IPS DF 6.9 (cell line): Measurements from ENCODE around the gene HSPA12A.

Experiments used
- DNase-seq: peaks from one replicate; pipeline ENCODE4 v3.0.0-alpha.2; 2013; ENCODE audit warnings: low read depth, low spot score
- H3K27ac ChIP-seq: one replicate; pipeline ENCODE4 v1.5.1; 2013; ENCODE audit warnings: low read length, control low read depth
- H3K27me3 ChIP-seq: 2 replicates; pipeline ENCODE4 v1.6.1; 2013; ENCODE audit warnings: mild to moderate bottlenecking, low read length; ENCODE audit not compliant: control insufficient read depth, insufficient read depth
- H3K36me3 ChIP-seq: 2 replicates; pipeline ENCODE4 v1.6.1; 2013; ENCODE audit warnings: low read length; ENCODE audit not compliant: control insufficient read depth, insufficient read depth
- H3K4me1 ChIP-seq: 2 replicates; pipeline ENCODE4 v1.6.1; 2013; ENCODE audit warnings: low read length; ENCODE audit not compliant: control insufficient read depth, insufficient read depth
- H3K4me3 ChIP-seq: 2 replicates; pipeline ENCODE4 v1.5.1; 2013; ENCODE audit warnings: mild to moderate bottlenecking, low read length
- H3K9me3 ChIP-seq: 2 replicates; pipeline ENCODE4 v1.6.1; 2013; ENCODE audit warnings: low read length, inconsistent platforms; ENCODE audit not compliant: control insufficient read depth, insufficient read depth
- WGBS: extraction: QIAGEN DNeasy Blood & Tissue Kit; methylation state at CpG from one replicate; pipeline ENCODE4 v1.1.7; 2013; ENCODE audit warnings: mixed read lengths, missing lambda C conversion rate; ENCODE audit not compliant: insufficient read length, insufficient coverage; 5-methylcytosine and 5-hydroxymethylcytosine counted together

HSPA12A gene

GRCh38 chr10:116728526-116729096 lies 13.8 kb downstream of the HSPA12A start:
- DNase-seq, result no peak
- Histone ChIP-seq H3K4me1 (no peaks in the 10 kb centered on the region), H3K9me3 (no peaks in the 10 kb centered on the region), H3K36me3 (no peaks in the 10 kb centered on the region), H3K27me3 (no peaks in the 10 kb centered on the region), H3K4me3 (no peak overlapping the region), H3K27ac (no peak overlapping the region)
- no CpG with 5 or more reads among the region's 5 CpGs for WGBS

DNA sequence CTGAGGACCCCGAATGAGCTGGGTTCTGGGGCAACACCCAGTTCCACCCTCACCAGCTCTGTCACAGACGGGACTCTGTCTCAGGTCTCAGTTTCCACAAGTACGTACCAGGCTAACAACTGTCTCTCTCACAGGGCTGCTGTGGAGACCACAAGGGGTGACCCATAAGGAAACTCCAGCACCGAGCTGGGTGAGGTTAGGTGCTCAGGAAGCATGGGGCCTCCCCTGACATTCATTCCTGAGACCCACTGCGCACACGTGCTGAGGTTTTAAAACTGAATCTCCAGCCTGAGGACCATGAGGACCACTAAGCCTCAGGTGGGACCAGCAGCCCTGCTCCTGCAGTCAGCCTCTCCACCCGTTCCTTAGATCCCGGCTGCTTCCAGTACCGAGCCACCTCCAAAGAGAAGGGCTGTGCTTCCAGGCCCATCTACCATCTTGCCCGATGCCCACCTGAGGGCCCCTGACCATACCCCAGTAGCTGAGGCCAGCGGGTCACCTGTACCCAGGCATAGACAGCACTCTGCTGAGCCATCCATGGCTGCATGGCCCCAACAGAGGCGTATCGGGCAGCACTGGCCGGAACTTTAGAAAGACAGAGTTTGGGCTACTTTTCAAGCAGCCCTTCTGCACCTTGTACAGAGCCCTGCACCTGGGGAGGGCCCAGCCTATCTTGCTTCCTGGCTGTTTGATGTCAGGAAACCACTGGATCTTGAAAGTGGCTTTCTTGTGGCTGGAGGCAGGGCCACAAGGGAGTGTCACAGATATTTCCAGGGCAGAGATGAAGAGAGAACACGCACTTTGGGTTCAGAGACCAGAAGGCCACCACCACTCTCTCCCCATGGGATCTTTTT lies 18.7 kb downstream of the HSPA12A start:
- Histone ChIP-seq H3K9me3 (no peaks in the 10 kb centered on the region), H3K27ac (no peak overlapping the region), H3K36me3 (no peaks in the 10 kb centered on the region), H3K4me3 (no peak overlapping the region), H3K27me3 (no peaks in the 10 kb centered on the region), H3K4me1 (no peaks in the 10 kb centered on the region)
- no peak for DNase-seq
- WGBS, result no CpG with 5 or more reads among the region's 15 CpGs

DNA sequence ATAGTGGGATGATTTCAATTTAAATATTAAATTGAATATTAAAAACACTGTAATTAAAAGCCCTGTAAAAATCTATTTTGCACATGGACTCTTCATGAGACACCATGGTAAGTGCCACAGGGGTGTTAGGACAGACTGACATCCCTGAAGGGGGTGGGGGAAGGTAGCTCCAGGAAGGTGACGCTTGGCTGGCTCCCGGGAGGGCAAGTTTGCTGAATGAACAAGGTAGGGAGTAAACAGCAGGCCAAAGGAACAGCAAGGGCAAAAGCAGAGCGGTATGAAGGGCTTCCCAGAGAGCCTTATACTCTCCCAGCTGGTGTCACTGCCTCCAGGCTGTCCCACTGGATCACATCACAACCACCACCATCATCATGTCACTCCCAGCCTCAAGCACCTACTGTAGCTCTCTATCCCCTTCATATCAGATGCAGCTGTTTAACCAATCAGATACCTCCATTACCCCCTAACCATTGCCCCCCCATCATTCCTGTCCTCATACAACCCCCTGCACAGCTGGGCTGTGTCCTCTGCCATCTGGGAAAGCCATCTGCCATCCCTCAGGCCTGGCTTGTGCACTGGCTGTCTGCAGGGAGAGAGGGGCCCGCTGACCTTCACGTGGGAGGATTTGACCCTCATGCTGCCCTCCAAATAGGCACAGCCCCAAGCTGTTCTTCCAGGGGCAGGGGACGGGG lies 19.5 kb downstream of the HSPA12A start:
- Histone ChIP-seq H3K36me3 (no peaks in the 10 kb centered on the region), H3K9me3 (no peaks in the 10 kb centered on the region), H3K4me3 (no peak overlapping the region), H3K27ac (no peak overlapping the region), H3K27me3 (no peaks in the 10 kb centered on the region), H3K4me1 (no peaks in the 10 kb centered on the region)
- no peak for DNase-seq
- no CpG with 5 or more reads among the region's 6 CpGs for WGBS

GRCh38 chr10:116721547-116722392 lies 20.6 kb downstream of the HSPA12A start:
- DNase-seq, result no peak
- H3K4me1 ChIP-seq, result no peaks in the 10 kb centered on the region
- no peaks in the 10 kb centered on the region for H3K9me3 ChIP-seq
- WGBS, result no CpG with 5 or more reads among the region's 20 CpGs
- no peaks in the 10 kb centered on the region for H3K27me3 ChIP-seq
- no peak overlapping the region for H3K4me3 ChIP-seq
- H3K27ac ChIP-seq, result no peak overlapping the region
- no peaks in the 10 kb centered on the region for H3K36me3 ChIP-seq

GRCh38 chr10:116720668-116721546 lies 21.5 kb downstream of the HSPA12A start:
- no peaks in the 10 kb centered on the region for H3K36me3 ChIP-seq
- no peaks in the 10 kb centered on the region for H3K27me3 ChIP-seq
- no peak overlapping the region for H3K4me3 ChIP-seq
- WGBS, result no CpG with 5 or more reads among the region's 7 CpGs
- H3K4me1 ChIP-seq, result peaks cover 1% of the 10 kb centered on the region; the same call in 1 of the 2 replicates
- no peak overlapping the region for H3K27ac ChIP-seq
- no peak for DNase-seq
- no peaks in the 10 kb centered on the region for H3K9me3 ChIP-seq

DNA sequence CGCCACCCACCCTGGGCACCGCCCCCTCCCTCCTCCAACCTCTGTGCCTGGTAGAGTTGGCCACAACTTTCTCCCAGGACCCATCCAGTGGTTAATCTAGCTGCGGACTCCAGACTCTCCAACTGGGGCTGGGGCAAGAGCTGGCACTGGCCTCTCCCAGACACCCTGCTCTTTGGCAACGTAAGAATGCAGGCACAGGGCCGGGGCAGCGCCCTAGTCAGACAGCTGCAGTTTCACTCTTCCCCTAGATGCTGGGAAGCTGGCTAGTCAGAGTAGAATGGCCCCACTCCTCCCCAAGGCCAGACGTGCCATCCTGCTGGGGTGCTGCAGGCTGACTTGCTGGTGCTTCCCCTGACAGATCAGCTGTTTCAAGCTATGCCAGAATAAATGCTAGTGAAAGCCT lies 22.1 kb downstream of the HSPA12A start:
- WGBS, result no CpG with 5 or more reads among the region's 7 CpGs
- H3K4me3 ChIP-seq, result no peak overlapping the region
- H3K27ac ChIP-seq, result no peak overlapping the region
- no peaks in the 10 kb centered on the region for H3K27me3 ChIP-seq
- no peaks in the 10 kb centered on the region for H3K9me3 ChIP-seq
- no peaks in the 10 kb centered on the region for H3K36me3 ChIP-seq
- DNase-seq, result no peak
- peaks cover 1% of the 10 kb centered on the region; the same call in 1 of the 2 replicates for H3K4me1 ChIP-seq

GRCh38 chr10:116719804-116720203 lies 22.6 kb downstream of the HSPA12A start:
- no CpG with 5 or more reads among the region's 1 CpG for WGBS
- Histone ChIP-seq H3K27me3 (no peaks in the 10 kb centered on the region), H3K4me3 (no peak overlapping the region), H3K9me3 (no peaks in the 10 kb centered on the region), H3K36me3 (no peaks in the 10 kb centered on the region), H3K4me1 (peaks cover 1% of the 10 kb centered on the region; the same call in 1 of the 2 replicates), H3K27ac (no peak overlapping the region)
- no peak for DNase-seq

- Histone ChIP-seq H3K4me3 (no peak overlapping the region), H3K27me3 (no peaks in the 10 kb centered on the region), H3K36me3 (no peaks in the 10 kb centered on the region), H3K4me1 (peaks cover 1% of the 10 kb centered on the region; the same call in 1 of the 2 replicates), H3K27ac (no peak overlapping the region), H3K9me3 (no peaks in the 10 kb centered on the region)
- DNase-seq, result no peak
- no CpG with 5 or more reads among the region's 2 CpGs for WGBS
Observed at GRCh38 chr10:116718058-116718457, 24.3 kb downstream of the HSPA12A start.

DNA sequence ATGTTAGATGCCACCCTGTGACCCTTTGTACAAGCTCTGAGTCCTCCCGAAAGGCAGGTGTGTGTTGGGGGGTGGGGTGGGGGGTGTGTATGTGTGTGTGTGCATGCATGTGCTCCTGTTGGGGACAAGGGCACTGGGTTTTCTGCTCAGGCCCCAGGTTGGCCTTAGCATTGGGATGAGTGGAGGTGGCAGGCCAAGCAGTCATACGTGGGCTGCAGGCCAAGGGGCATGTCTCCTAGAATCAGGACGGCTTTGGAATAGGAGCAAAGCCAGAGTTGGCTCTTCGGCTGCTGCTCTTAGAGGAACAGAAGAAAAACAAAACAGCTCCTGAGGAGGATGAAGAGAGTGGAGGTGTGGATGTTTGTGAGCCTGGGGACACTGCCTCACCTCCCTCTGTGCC lies 26.0 kb downstream of the HSPA12A start:
- no peak for DNase-seq
- no CpG with 5 or more reads among the region's 4 CpGs for WGBS
- no peak overlapping the region for H3K4me3 ChIP-seq

More for the DNA sequence above, 26.0 kb downstream of the HSPA12A start:
- Histone ChIP-seq H3K4me1 (peaks cover 1% of the 10 kb centered on the region; the same call in 1 of the 2 replicates), H3K27ac (no peak overlapping the region), H3K36me3 (no peaks in the 10 kb centered on the region), H3K27me3 (no peaks in the 10 kb centered on the region), H3K9me3 (no peaks in the 10 kb centered on the region)
